Stomach (tissue), 9 donors: ENCODE data around the gene ATF3. TPM values are rescaled to one million over a fixed set of nuclear protein-coding genes. Genes with fewer than 3 reads are reported as not detected.

Experiments used
- DNase-seq, 2 donors: peaks; one replicate each; pipeline versions ENCODE4 v3.0.0 to v3.0.0-alpha.2; 2013 to 2019
- H3K27ac ChIP-seq, 5 donors: fragments of 200-600 bp in 4 of 5; sonication (generic) in 4 of 5; one replicate each; pipeline ENCODE4 v1.5.1; 2013 to 2019; ENCODE audit warnings: mild to moderate bottlenecking in 1 of 5, moderate library complexity in 1 of 5
- H3K27me3 ChIP-seq, 3 donors: fragments of 200-600 bp; sonication (generic); one replicate each; pipeline ENCODE4 v1.5.1; 2017 to 2019; ENCODE audit warnings: mixed run types in 1 of 3
- H3K36me3 ChIP-seq, 4 donors: fragments of 200-600 bp; sonication (generic); 1 replicate in 3 of 4; 2 replicates in 1 of 4; pipeline ENCODE4 v1.5.1; 2016 to 2019
- H3K4me1 ChIP-seq, 4 donors: fragments of 200-600 bp; sonication (generic); one replicate each; pipeline ENCODE4 v1.5.1; 2016 to 2019
- H3K4me3 ChIP-seq, 4 donors: fragments of 200-600 bp; sonication (generic) in 3 of 4; one replicate each; pipeline ENCODE4 v1.5.1; 2016 to 2019; ENCODE audit warnings: mild to moderate bottlenecking in 1 of 4
- H3K9me3 ChIP-seq, 4 donors: fragments of 200-600 bp; sonication (generic); one replicate each; pipeline ENCODE4 v1.5.1; 2016 to 2019
- EP300 ChIP-seq: sonication (generic); formaldehyde crosslinking; IDR thresholded peaks from one replicate; pipeline ENCODE4 v1.6.1; 2017; ENCODE audit warnings: antibody characterized with exemption
- POLR2A ChIP-seq, 4 donors: fragments of 450-650 bp; IDR thresholded peaks; one replicate each; pipeline ENCODE4 v1.6.1; 2016; ENCODE audit warnings: antibody characterized with exemption in 4 of 4, control low read depth in 2 of 4, mild to moderate bottlenecking in 1 of 4, moderate library complexity in 1 of 4
- POLR2AphosphoS5 ChIP-seq, 3 donors: sonication (generic); formaldehyde crosslinking; IDR thresholded peaks; one replicate each; pipeline ENCODE4 v1.6.1; 2016; ENCODE audit warnings: antibody characterized with exemption in 3 of 3
- WGBS, 5 donors: extraction: QIAGEN DNeasy Blood & Tissue Kit in 3 of 5; methylation state at CpG; one replicate each; pipeline versions ENCODE4 v1.1.5 to v1.1.7; 2013 to 2018; 5-methylcytosine and 5-hydroxymethylcytosine counted together
- intact Hi-C: fragments of 100-400 bp; cut with DNase I; formaldehyde crosslinking; loops from one replicate; pipeline ENCODE4 v1.15.1; 2023; ENCODE audit warnings: low total_unique reads
- polyA plus RNA-seq, 3 donors: library from polyadenylated mRNA; stranded (reverse); fragments of 200-250 nt; gene quantifications; one replicate each; pipeline ENCODE4 v1.2.3, GENCODE V29; 2013
- total RNA-seq, 5 donors: library from RNA; depleted of rRNA; stranded (reverse); fragments of >200 nt; gene quantifications; one replicate each; pipeline versions ENCODE4 v1.1.0 to v1.2.3, GENCODE V29; 2014 to 2016
- TF ChIP-seq, protein P1 (sequence below), 7 experiments: fragments of 450-650 bp in 4 of 7; fragments of 200-600 bp in 3 of 7; sonication (generic) in 3 of 7; IDR thresholded peaks; one replicate each; pipeline ENCODE4 v1.5.1; 2016 to 2019; ENCODE audit warnings: antibody characterized with exemption in 7 of 7, control low read depth in 2 of 7, mild to moderate bottlenecking in 1 of 7
- donor health status: healthy with polysubstance abuse.
- donor health status: Bipolar disorder and iron deficiency.
- donor health status: healthy.

ATF3 gene
- total and polyA plus RNA-seq, 8 donors: 14.0 to 60.2 (median 33.0) TPM; not detected in 1

DNA sequence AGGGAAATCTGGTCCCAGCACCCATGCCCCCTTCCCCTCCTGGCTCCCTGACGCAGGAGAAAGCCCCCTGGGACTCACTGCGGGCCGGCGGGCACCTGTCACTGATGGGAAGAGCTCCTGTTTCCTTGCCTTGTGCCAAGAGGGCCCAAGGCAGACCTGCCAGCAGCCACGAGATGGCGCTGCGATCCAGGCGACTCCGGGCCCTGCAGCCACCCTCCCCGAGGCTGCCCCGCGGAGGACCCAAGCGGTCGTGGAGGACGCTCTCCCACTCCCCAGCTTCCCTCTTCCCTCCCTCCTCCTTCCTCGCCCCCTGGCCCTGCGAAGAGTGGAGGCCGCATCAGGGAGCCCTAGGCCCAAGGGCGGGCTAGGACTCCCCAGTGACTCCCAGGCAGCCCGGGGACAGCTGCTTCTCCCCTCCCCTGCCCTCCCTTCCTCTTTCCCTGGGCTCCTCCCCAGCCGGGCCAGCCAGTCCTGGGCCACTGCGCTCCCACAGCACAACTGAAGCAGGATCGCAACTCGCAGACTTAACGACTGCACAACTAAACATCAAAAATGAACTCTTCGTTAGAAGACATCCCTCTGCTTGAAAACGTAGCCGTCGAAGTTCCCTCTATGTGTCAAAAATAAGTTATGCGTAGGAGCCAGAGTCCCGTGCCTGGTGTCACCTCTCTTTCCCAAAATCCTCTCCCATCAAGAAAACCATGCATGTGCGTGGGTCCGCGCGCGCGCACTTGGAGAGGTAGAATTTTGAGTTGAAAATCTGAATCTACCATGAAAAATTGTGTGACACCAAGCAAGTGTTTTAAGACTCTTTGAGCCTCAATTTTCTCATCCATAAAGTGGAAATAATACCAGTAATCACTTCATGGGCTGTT is 56.9 kb downstream of the ATF3 start:
- Histone ChIP-seq H3K27me3 (no peaks in the 10 kb centered on the region), H3K36me3 (no peaks in the 10 kb centered on the region), H3K27ac (peak overlapping the region; percentile 70 to 82 (median 77)), H3K4me1 (peaks cover 0 to 37% (median 20%) of the 10 kb centered on the region in 4 donors), H3K4me3 (peak overlapping the region; percentile 52 to 64 (median 56)), H3K9me3 (no peaks in the 10 kb centered on the region)
- intact Hi-C loops: no loop called here
- TF ChIP-seq POLR2A (IDR thresholded peaks at IDR 0.05) (no peak), POLR2AphosphoS5 (IDR thresholded peaks at IDR 0.05) (peak in 2 of 3 donors; percentile 6 to 38)
- TF ChIP-seq, protein P1, sequence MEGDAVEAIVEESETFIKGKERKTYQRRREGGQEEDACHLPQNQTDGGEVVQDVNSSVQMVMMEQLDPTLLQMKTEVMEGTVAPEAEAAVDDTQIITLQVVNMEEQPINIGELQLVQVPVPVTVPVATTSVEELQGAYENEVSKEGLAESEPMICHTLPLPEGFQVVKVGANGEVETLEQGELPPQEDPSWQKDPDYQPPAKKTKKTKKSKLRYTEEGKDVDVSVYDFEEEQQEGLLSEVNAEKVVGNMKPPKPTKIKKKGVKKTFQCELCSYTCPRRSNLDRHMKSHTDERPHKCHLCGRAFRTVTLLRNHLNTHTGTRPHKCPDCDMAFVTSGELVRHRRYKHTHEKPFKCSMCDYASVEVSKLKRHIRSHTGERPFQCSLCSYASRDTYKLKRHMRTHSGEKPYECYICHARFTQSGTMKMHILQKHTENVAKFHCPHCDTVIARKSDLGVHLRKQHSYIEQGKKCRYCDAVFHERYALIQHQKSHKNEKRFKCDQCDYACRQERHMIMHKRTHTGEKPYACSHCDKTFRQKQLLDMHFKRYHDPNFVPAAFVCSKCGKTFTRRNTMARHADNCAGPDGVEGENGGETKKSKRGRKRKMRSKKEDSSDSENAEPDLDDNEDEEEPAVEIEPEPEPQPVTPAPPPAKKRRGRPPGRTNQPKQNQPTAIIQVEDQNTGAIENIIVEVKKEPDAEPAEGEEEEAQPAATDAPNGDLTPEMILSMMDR (IDR thresholded peaks at IDR 0.05): peak in 6 of 7 experiments; percentile 52 to 98 (median 93)
- WGBS, 5 donors: 12 to 24% (median 15%) methylated on average over 29 to 37 of the region's 37 CpGs
- DNase-seq: peak; percentile 83 to 93

DNA sequence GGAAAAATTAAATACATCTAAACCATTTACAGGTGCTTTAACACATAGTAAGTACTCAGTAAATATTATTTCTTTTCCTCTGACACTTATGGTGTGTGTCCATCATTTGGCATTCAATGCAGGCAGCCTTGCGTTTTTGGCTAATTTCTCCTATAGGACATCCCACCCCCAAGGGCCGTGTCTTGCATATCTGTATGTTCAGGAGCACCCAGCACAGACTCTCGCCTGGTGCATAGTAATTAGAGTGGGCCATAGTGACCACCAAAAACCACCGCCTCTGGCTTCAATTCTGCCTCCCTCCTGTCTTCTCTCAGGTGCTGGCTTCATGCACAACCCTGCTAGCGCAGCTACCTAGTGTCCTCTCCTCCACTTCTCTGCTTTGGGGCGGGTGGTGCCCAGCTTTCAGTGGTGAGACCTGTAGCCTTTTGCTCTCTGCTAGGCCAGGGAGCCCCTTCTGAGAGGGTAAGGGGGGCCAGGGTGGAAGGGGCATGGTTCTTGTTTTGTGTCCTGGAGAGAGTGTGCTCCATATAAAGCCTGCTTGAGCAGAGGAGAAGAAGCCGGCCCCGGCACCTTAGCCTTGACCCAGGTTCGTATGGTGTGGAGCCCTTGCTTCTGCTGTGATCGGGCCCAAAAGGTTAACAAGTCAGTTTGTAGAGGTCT is 57.7 kb downstream of the ATF3 start:
- Histone ChIP-seq H3K27me3 (no peaks in the 10 kb centered on the region), H3K36me3 (no peaks in the 10 kb centered on the region), H3K27ac (peak overlapping the region in 1 of 5 donors; percentile 78), H3K9me3 (no peaks in the 10 kb centered on the region), H3K4me1 (peaks cover 0 to 43% (median 21%) of the 10 kb centered on the region in 4 donors), H3K4me3 (no peak overlapping the region)
- WGBS, 5 donors: 78 to 87% (median 85%) methylated on average over 10 of the region's 10 CpGs
- TF ChIP-seq, protein P1 (IDR thresholded peaks at IDR 0.05): no peak
- TF ChIP-seq POLR2A (IDR thresholded peaks at IDR 0.05) (no peak), POLR2AphosphoS5 (IDR thresholded peaks at IDR 0.05) (no peak), EP300 (no peak)
- intact Hi-C loops: no loop called here
- DNase-seq: no peak

DNA sequence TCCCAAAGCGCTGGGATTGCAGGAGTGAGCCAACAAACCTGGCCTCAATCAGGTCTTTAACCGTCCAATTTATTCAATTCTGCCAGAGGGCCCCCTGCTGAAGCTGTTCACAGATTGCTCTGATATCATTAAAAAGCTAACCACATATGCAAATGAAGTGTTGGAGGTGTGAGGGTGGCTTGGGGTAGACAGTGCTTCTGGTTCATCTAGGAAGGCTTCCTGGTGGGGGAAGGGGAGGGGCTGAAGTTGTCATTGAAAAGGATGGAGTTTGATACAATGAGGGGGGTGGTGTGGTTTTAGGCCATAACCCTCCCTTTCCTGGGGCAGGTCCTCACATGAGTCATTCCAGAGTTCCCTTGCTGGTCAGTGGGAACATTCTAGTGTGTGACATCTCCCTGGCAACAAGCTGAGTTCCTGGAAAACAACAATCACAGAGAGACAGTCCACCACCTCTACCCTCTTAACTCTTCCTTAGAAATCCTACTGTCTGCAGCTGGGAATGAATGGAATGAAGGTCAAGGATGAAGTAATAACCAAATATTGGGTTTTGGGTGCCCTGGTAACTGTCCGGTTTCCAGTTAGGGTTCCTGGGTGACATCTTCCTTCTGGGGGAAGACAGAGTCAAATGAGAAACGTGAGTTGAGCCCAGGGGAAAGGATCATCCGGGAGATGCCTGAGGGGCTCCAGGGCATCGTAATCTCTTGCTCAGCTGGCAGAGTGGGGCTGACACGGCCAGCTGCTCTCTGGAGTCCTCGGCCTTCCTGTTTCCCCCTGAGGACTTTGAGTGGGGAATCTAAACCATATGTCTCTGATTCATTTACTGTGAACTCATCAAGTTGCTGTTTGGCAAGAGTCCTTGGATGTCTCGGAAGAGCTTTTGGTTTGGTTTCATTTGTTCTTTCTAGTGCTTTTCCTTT is 58.9 kb downstream of the ATF3 start:
- Histone ChIP-seq H3K4me1 (peaks cover 0 to 49% (median 24%) of the 10 kb centered on the region in 4 donors), H3K4me3 (no peak overlapping the region), H3K27ac (peak overlapping the region in 4 of 5 donors; percentile 70 to 87 (median 78)), H3K27me3 (peaks cover 0 to 7% (median 0%) of the 10 kb centered on the region in 3 donors), H3K36me3 (no peaks in the 10 kb centered on the region), H3K9me3 (no peaks in the 10 kb centered on the region)
- DNase-seq: peak in 1 of 2 donors; percentile 83
- intact Hi-C loops: no loop called here
- WGBS, 5 donors: 50 to 68% (median 60%) methylated on average over 9 of the region's 9 CpGs
- TF ChIP-seq POLR2A (IDR thresholded peaks at IDR 0.05): no peak
- TF ChIP-seq EP300: no peak
- TF ChIP-seq POLR2AphosphoS5 (IDR thresholded peaks at IDR 0.05): peak in 1 of 3 donors; percentile 59
- TF ChIP-seq, protein P1 (IDR thresholded peaks at IDR 0.05): no peak
